Keratinocyte (primary cell): ENCODE results near the gene C1S.

ENCODE experiments used
- EZH2 ChIP-seq: IDR thresholded peaks from one replicate; pipeline ENCODE4 v1.6.1; 2012; ENCODE audit warnings: inconsistent platforms, mild to moderate bottlenecking, low read length, moderate library complexity
- TF ChIP-seq, protein P1 (sequence below), 3 experiments: IDR thresholded peaks in 1 of 3; conservative IDR thresholded peaks in 1 of 3; optimal IDR thresholded peaks in 1 of 3; 2 replicates in 2 of 3; 3 replicates in 1 of 3; pipeline versions ENCODE3 to v1.5.1; 2011; ENCODE audit warnings: low read length in 3 of 3, mild to moderate bottlenecking in 3 of 3, moderate library complexity in 2 of 3, control low read depth in 1 of 3, inconsistent platforms in 1 of 3; ENCODE audit not compliant: insufficient read depth in 2 of 3; ENCODE audit errors: extremely low read depth in 1 of 3

DNA sequence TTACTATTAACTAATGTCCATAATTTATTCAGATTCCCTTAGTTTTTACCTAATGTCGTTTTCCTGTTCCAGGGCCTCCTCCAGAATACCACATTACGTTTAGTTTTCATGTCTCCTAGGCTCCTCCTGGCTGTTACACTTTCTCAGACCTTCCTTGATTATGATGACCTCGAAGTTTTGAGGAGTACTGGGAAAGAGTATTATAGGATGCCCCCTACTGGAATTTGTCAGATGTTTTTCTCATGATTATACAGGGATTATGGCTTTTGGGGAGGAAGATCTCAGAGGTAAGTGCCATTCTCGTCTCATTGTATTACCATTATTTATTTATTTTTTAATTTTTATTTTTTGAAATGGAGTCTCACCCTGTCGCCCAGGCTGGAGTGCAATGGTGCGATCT, 17.7 kb upstream of the C1S start:
- TF ChIP-seq, protein P1, sequence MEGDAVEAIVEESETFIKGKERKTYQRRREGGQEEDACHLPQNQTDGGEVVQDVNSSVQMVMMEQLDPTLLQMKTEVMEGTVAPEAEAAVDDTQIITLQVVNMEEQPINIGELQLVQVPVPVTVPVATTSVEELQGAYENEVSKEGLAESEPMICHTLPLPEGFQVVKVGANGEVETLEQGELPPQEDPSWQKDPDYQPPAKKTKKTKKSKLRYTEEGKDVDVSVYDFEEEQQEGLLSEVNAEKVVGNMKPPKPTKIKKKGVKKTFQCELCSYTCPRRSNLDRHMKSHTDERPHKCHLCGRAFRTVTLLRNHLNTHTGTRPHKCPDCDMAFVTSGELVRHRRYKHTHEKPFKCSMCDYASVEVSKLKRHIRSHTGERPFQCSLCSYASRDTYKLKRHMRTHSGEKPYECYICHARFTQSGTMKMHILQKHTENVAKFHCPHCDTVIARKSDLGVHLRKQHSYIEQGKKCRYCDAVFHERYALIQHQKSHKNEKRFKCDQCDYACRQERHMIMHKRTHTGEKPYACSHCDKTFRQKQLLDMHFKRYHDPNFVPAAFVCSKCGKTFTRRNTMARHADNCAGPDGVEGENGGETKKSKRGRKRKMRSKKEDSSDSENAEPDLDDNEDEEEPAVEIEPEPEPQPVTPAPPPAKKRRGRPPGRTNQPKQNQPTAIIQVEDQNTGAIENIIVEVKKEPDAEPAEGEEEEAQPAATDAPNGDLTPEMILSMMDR (optimal IDR thresholded peaks at IDR 0.05 in 1 of 3, IDR thresholded peaks at IDR 0.05 in 1 of 3, conservative IDR thresholded peaks at IDR 0.05 in 1 of 3; ENCODE audit: extremely low read depth in 1 of 3, insufficient read depth in 2 of 3, low read length in 3 of 3) = peak in 2 of 3 experiments; percentile 35 to 44
- no peak for TF ChIP-seq EZH2
